Measurements from ENCODE around the gene ZNF253. TPM values are rescaled to one million over a fixed set of nuclear protein-coding genes. Genes with fewer than 3 reads are reported as not detected.
"Not testable (repeated sequence)": the region's sequence is repeated elsewhere in the genome, so short reads cannot be mapped to it uniquely, and the experiment has no call there.

The ZNF253 gene
- polyA plus RNA-seq, 6 donors from 2014 or later = 12.6 to 22.6 (median 19.8) TPM

DNA sequence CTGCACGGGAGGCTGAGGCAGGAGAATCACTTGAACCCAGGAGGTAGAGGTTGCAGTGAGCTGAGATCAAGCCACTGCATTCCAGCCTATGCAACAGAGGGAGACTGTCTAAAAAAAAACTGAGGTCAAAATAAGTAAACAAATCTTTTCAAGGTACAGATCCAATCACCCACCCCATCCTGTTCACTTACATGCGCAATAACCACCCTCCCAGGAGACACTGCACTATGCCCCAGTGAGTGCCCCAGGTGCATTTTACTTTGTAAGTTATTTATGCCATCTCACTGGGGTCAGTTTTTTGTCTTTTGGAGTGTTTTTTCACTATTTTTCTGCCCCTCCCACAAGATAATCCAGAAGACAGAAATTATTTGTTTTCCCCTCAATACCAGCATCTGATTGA lies 6.9 kb upstream of the ZNF253 start:
- Mint-ChIP-seq H3K4me3 (peak overlapping the region in 3 of 8 donors; percentile 6 to 66 (median 51)), H3K9me3 (peaks cover 0 to 7% (median 0%) of the 10 kb centered on the region in 7 donors), H3K27me3 (peaks cover 0 to 8% (median 0%) of the 10 kb centered on the region in 3 donors), H3K4me1 (peaks cover 9 to 19% (median 18%) of the 10 kb centered on the region in 3 donors), H3K36me3 (no peaks in the 10 kb centered on the region), H3K27ac (peak overlapping the region in 2 of 6 donors; percentile 43 to 58)
- DNase-seq = peak; percentile 26
- peak; percentile 24 to 67 for ATAC-seq (ENCODE audit: low read depth in 2 of 2)

DNA sequence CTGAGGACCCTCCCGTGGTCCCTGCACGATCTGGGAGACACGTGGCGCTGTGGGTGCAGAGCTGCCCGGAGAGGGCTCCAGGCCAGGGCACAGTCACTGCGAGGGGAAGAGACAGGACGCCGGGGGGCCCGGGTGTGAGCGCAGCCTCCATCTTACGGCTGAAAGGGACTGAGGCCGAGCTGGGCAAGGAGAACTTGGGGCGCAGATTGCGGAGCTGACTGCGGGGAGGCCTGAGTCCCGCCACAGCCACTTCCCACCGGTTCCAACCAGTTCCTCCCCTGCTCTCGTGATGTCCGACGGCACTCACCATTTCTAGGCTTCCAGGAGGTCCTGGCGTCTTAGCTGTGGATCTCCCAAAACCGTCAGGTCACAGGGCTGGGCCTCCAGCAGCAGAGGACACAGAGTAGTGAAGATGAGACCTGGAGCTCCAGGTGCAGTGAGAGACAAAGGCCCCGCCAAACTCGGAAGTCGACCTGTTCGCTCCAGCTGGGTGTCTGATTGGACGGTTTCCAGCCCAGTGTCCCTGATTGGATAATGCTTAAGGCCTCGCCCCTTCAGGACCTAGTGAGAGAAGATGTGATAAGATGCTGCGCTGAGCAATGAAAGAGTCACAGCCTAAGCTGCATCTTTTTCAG lies 4.8 kb upstream of the ZNF253 start:
- H3K36me3 Mint-ChIP-seq = no peaks in the 10 kb centered on the region
- H3K27me3 Mint-ChIP-seq = peaks cover 0 to 8% (median 0%) of the 10 kb centered on the region in 3 donors
- H3K4me3 Mint-ChIP-seq = peak overlapping the region; percentile 69 to 94 (median 84)
- DNase-seq = peak; percentile 58
- peaks cover 13 to 25% (median 21%) of the 10 kb centered on the region in 3 donors for H3K4me1 Mint-ChIP-seq
- peak overlapping the region in 5 of 6 donors; percentile 37 to 87 (median 67) for H3K27ac Mint-ChIP-seq
- H3K9me3 Mint-ChIP-seq = peaks cover 0 to 7% (median 0%) of the 10 kb centered on the region in 7 donors
- peak; percentile 57 to 62 for ATAC-seq (ENCODE audit: low read depth in 2 of 2)

DNA sequence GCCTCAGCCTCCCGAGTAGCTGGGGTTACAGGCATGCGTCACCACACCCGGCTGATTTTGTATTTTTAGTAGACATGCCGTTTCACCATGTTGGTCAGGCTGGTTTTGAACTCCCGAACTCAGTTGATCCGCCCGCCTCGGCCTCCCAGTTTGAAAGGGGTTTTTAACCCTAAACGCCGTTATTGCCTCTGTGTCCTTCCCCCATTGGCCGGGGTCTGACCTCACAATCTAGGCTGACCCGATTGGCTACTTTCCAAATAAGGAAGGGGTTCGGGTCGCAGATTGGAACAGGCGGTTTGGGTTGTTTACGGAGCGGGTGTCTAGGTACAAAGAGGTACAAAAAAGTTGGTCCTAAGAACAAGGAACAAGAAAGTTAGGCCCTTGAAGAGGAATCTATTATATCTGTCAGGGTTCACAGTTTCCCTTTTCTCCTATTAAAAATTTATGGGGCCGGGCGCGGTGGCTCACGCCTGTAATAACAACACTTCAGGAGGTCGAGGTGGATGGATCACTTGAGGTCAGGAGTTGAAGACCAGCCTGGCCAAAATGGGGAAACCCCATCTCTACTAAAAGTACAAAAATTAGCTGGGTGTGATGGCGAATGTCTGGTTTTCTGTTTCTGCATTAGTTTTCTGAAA lies 1.0 kb downstream of the ZNF253 start:
- H3K27ac Mint-ChIP-seq = peak overlapping the region; percentile 97 to 100 (median 98)
- H3K9me3 Mint-ChIP-seq = peaks cover 0 to 4% (median 0%) of the 10 kb centered on the region in 7 donors
- no peaks in the 10 kb centered on the region for H3K27me3 Mint-ChIP-seq
- no peaks in the 10 kb centered on the region for H3K36me3 Mint-ChIP-seq
- peak overlapping the region; percentile 98 to 100 (median 100) for H3K4me3 Mint-ChIP-seq
- H3K4me1 Mint-ChIP-seq = peaks cover 24 to 41% (median 40%) of the 10 kb centered on the region in 3 donors
- DNase-seq (peak; percentile 61), ATAC-seq (ENCODE audit: low read depth in 2 of 2) (peak; percentile 34 to 37)

DNA sequence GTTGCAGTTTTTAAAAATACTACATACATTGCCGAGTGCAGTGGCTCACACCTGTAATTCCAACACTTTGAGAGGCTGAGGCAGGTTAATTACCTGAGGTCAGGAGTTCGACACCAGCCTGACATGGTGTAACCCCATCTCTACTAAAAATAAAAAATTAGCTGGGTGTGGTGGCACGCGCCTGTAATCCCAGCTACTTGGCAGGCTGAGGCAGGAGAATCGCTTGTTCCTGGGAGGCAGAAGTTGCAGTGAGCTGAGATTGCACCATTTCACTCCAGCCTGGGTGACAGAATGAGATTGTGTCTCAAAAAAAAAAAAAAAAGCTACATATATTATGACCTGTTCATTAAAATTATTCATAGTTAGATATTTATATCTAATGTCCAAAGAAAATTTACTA lies 4.4 kb downstream of the ZNF253 start:
- not testable (repeated sequence) for H3K36me3 Mint-ChIP-seq, H3K9me3 Mint-ChIP-seq
- H3K4me1 Mint-ChIP-seq = peaks cover 28 to 50% (median 41%) of the 10 kb centered on the region in 3 donors

DNA sequence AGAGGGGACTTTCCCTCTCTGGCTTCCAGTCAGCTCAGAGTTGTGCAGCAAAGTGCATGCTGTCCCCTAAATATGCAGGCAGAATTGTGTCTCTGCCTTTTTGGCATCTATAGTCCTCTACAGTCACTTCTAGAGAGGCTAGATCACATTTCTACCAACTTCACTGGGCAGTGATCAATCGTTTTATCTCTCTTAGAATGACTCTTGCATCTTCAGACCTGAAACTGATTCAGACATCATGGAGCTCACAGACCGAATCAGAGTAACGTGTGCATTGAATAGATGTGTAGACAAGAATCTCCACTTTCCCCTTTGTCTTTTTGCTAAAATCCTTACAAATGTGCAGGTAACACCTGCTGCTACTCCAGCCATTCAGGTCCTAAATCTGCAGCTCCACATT lies 6.2 kb downstream of the ZNF253 start:
- peaks cover 0 to 2% (median 0%) of the 10 kb centered on the region in 7 donors for H3K9me3 Mint-ChIP-seq
- no peaks in the 10 kb centered on the region for H3K27me3 Mint-ChIP-seq
- no peak for DNase-seq
- H3K4me1 Mint-ChIP-seq = peaks cover 25 to 42% (median 29%) of the 10 kb centered on the region in 3 donors
- H3K4me3 Mint-ChIP-seq = peak overlapping the region in 1 of 8 donors; percentile 24
- no peak for ATAC-seq (ENCODE audit: low read depth in 2 of 2)
- peak overlapping the region in 1 of 6 donors; percentile 69 for H3K27ac Mint-ChIP-seq
- H3K36me3 Mint-ChIP-seq = no peaks in the 10 kb centered on the region

More for the DNA sequence above, 4.4 kb downstream of the ZNF253 start:
- not testable (repeated sequence) for H3K27ac Mint-ChIP-seq; H3K27me3 Mint-ChIP-seq; DNase-seq; H3K4me3 Mint-ChIP-seq; ATAC-seq (ENCODE audit: low read depth in 2 of 2)

DNA sequence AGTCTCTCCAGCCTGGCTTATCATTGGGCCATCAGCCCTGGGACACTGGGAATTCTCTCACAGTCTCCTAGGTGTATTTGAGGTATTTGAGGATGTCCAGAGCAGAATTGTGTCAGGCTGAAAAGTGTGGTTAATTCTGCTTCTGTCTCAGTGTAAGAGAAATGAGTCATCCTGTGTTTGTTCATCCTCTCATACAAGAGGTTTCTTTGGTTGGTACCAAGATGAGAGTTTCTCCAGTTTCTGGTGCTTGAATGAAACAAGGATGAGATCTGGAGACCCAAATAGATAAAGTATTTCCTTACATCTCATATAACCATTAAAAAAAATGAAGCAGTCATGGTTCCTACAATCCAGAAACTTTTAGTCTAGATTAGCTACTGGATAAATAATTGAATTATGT lies 7.7 kb downstream of the ZNF253 start:
- Mint-ChIP-seq H3K27ac (peak overlapping the region in 1 of 6 donors; percentile 69), H3K36me3 (peaks cover 0 to 8% of the 10 kb centered on the region in 2 donors), H3K4me3 (no peak overlapping the region), H3K27me3 (no peaks in the 10 kb centered on the region), H3K9me3 (peaks cover 0 to 4% (median 0%) of the 10 kb centered on the region in 7 donors), H3K4me1 (peaks cover 14 to 33% (median 15%) of the 10 kb centered on the region in 3 donors)
- no peak for ATAC-seq (ENCODE audit: low read depth in 2 of 2)
- DNase-seq = no peak

DNA sequence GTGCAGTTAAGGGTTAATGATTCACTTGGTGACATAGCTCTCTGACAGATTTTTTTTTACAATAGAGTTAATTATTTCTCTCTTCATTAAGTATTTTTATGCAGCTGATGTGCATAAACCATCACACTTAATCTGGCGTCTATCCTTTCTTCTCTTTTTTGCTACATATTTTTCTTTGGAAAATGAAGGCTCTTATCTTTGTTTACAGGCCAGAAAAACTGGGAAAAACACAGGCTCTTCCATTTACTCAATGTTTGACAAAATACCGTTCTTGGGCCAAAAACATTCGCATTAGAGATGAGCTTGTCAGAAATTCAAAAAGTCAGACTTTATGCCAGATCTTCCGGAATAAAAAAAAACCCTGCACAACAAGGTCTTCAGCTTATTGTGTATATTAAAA lies 12.0 kb downstream of the ZNF253 start:
- H3K27me3 Mint-ChIP-seq = no peaks in the 10 kb centered on the region
- DNase-seq = no peak
- H3K9me3 Mint-ChIP-seq = peaks cover 0 to 15% (median 0%) of the 10 kb centered on the region in 7 donors
- H3K27ac Mint-ChIP-seq = no peak overlapping the region
- ATAC-seq (ENCODE audit: low read depth in 2 of 2) = no peak
- peaks cover 0 to 16% (median 0%) of the 10 kb centered on the region in 3 donors for H3K4me1 Mint-ChIP-seq
- H3K4me3 Mint-ChIP-seq = no peak overlapping the region
- H3K36me3 Mint-ChIP-seq = peaks cover 0 to 12% of the 10 kb centered on the region in 2 donors

DNA sequence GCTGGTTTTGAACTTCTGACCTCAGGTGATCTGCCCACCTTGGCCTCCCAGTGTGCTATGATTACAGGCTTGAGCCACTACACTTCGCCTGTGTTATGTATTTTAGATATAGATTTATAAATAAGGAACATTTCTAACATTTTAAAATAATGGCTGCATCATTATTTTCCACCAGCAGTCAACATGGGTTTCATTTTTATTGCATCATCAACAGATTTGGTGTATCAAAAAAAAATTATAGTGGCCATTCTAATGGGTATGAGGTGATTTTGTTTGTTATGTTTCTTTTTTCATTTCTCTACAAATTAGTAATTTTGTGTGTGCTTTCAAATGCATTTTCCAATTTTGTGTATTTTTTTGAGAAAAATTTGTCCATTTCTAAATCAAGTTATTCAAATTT lies 18.9 kb downstream of the ZNF253 start:
- Mint-ChIP-seq H3K4me1 (peaks cover 0 to 5% (median 0%) of the 10 kb centered on the region in 3 donors), H3K36me3 (peaks cover 14 to 31% of the 10 kb centered on the region in 2 donors), H3K27ac (no peak overlapping the region), H3K27me3 (no peaks in the 10 kb centered on the region), H3K4me3 (no peak overlapping the region), H3K9me3 (peaks cover 0 to 31% (median 13%) of the 10 kb centered on the region in 7 donors)
- no peak for ATAC-seq (ENCODE audit: low read depth in 2 of 2)
- DNase-seq = no peak

DNA sequence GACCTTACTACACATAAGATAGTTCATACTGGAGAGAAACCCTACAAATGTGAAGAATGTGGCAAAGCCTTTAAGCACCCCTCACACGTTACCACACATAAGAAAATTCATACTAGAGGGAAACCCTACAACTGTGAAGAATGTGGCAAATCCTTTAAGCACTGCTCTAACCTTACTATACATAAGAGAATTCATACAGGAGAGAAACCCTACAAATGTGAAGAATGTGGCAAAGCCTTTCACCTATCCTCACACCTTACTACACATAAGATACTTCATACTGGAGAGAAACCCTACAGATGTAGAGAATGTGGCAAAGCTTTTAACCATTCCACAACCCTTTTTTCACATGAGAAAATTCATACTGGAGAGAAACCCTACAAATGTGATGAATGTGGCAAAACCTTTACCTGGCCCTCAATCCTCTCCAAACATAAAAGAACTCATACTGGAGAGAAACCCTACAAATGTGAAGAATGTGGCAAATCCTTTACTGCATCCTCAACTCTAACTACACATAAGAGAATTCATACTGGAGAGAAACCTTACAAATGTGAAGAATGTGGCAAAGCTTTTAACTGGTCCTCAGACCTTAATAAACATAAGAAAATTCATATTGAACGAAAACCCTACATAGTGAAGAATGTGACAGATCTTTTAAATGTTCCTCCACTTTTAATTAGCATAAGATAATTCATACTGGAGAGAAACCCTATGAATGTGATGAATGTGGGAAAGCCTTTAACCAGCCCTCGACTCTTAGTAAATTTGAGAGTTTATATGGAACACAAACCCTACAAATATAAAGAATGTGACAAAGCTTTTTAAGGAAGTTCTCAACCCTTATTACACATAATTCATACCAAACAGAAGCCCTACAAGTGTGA lies 26.6 kb downstream of the ZNF253 start:
- peaks cover 18 to 34% of the 10 kb centered on the region in 2 donors for H3K36me3 Mint-ChIP-seq
- DNase-seq; H3K4me1 Mint-ChIP-seq; H3K27me3 Mint-ChIP-seq; H3K27ac Mint-ChIP-seq; ATAC-seq (ENCODE audit: low read depth in 2 of 2); H3K4me3 Mint-ChIP-seq: not testable (repeated sequence)
- H3K9me3 Mint-ChIP-seq = peaks cover 4 to 73% (median 60%) of the 10 kb centered on the region in 7 donors

DNA sequence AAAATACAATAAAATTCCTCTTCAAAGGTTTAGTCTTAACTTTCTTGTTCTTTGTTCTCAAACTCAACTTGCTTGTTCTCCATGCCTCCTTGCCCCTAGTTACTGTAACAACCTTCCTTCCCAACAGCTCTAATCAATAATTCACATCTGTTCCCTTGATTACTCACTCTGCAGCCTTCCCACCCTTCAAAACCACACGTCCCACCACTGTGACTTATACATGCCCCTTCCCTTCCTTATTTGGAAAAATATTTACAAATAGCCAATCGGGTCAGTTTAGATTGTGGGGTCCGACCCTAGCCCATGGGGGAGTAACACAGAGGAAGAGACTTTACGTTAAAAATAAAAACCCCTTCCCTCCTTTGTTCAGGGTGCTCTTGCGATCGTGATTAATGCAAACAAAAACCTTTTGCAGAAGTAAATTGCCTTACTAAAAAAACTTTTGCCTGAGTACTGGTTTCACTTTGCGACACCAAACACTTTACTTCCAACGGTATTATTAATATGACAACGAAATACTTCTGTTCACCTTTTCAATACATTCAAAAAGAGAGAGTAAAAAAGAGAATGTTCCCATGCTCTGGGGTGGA lies 34.6 kb downstream of the ZNF253 start:
- Mint-ChIP-seq H3K27ac (peak overlapping the region; percentile 83 to 97 (median 95)), H3K4me3 (peak overlapping the region; percentile 90 to 100 (median 98)), H3K36me3 (peaks cover 0 to 8% of the 10 kb centered on the region in 2 donors), H3K4me1 (peaks cover 24 to 42% (median 32%) of the 10 kb centered on the region in 3 donors), H3K9me3 (peaks cover 11 to 32% (median 28%) of the 10 kb centered on the region in 7 donors), H3K27me3 (no peaks in the 10 kb centered on the region)
- DNase-seq (no peak), ATAC-seq (ENCODE audit: low read depth in 2 of 2) (peak; percentile 24 to 26)

DNA sequence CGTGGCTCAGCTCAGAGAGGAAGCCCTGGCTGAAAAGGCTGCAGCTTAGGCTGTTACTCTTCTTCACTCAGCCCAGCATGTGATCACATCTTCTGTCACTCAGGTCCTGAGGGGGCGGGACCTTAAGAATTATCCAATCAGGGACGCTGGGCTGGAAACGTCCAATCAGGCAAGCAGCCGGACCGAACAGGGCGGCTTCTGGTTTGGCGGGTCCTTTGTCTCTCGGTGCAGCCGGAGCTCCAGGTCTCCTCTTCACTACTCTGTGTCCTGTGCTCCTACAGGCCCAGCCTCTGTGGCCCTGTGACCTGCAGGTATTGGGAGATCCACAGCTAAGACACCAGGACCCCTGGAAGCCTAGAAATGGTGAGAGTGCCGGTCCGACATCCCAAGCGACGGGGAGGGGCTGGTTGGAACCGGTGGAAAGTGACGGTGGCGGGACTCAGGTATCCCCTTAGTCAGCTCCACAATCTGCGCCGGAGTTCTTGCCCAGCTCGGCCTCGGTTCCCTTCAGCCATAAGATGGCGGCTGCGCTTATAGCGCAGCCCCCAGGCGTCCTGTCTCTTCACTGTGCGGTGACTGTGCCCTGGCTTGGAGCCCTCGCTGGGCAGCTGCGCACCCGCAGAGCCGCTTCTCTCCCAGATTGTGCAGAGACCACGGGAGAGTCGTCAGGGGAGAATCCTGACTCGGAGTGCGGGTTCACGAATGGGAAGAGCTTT lies 35.2 kb downstream of the ZNF253 start, which contains the start of gene ZNF93:
Gene ZNF93, plus strand, starts transcription at position 218 of the 716 bp plus-strand sequence. Its CDS starts 143 bp downstream, at position 361.
- H3K4me1 Mint-ChIP-seq = peaks cover 29 to 49% (median 36%) of the 10 kb centered on the region in 3 donors
- ATAC-seq (ENCODE audit: low read depth in 2 of 2) (peak; percentile 96 to 97), DNase-seq (peak; percentile 93)
- peaks cover 9 to 25% (median 21%) of the 10 kb centered on the region in 7 donors for H3K9me3 Mint-ChIP-seq
- peaks cover 0 to 5% of the 10 kb centered on the region in 2 donors for H3K36me3 Mint-ChIP-seq
- no peaks in the 10 kb centered on the region for H3K27me3 Mint-ChIP-seq
- peak within 1 kb of the TSS; percentile 90 to 100 (median 98) for H3K4me3 Mint-ChIP-seq
- peak within 1 kb of the TSS; percentile 83 to 97 (median 95) for H3K27ac Mint-ChIP-seq

DNA sequence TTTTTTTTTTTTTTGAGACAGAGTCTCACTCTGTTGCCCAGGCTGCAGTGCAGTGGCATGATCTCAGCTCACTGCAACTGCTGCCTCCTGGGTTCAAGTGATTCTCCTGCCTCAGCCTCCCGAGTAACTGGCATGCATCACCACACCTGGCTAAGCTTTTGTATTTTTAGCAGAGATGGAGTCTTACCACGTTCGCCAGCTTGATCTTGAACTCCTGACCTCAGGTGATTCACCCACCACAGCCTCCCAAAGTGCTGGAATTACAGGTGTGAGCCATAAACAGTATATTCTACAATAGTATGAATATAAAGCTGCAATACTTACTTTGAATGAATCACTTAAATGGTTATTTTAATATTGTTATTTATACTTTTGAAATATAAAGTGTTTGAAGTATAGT lies 41.9 kb downstream of the ZNF253 start:
- peak overlapping the region in 1 of 8 donors; percentile 43 for H3K4me3 Mint-ChIP-seq
- DNase-seq; H3K36me3 Mint-ChIP-seq; H3K27me3 Mint-ChIP-seq; ATAC-seq (ENCODE audit: low read depth in 2 of 2); H3K9me3 Mint-ChIP-seq: not testable (repeated sequence)
- H3K4me1 Mint-ChIP-seq = peaks cover 20 to 45% (median 25%) of the 10 kb centered on the region in 3 donors
- H3K27ac Mint-ChIP-seq = peak overlapping the region in 1 of 6 donors; percentile 30

Measured in naive B cell (primary cell).